ELR (cell line): ENCODE measurements around the gene ZFHX3.

Experiments used
- DNase-seq: peaks from one replicate; pipeline ENCODE4 v3.0.0-alpha.2; 2015; ENCODE audit warnings: low read depth

The ZFHX3 gene

GRCh38 chr16:73054813-73055482 is 7.0 kb upstream of the ZFHX3 start:
- DNase-seq, result peak; percentile 44

- no peak for DNase-seq
These were observed 6.5 kb upstream of the ZFHX3 start for GRCh38 chr16:73054498-73054812.

- peak; percentile 39 for DNase-seq
These were observed 6.2 kb upstream of the ZFHX3 start for GRCh38 chr16:73054125-73054484.

- peak; percentile 72 for DNase-seq
These were observed 5.6 kb upstream of the ZFHX3 start for GRCh38 chr16:73053364-73054124.

GRCh38 chr16:73053038-73053363 is 5.1 kb upstream of the ZFHX3 start:
- DNase-seq, result no peak

GRCh38 chr16:73052576-73052975 is 4.6 kb upstream of the ZFHX3 start:
- DNase-seq, result no peak

GRCh38 chr16:73051961-73052360 is 4.0 kb upstream of the ZFHX3 start:
- no peak for DNase-seq

GRCh38 chr16:73051226-73051625 is 3.3 kb upstream of the ZFHX3 start:
- DNase-seq, result no peak

GRCh38 chr16:73050201-73051099 is 2.5 kb upstream of the ZFHX3 start:
- DNase-seq, result no peak

- no peak for DNase-seq
These were observed 1.6 kb upstream of the ZFHX3 start for GRCh38 chr16:73049511-73049910.

GRCh38 chr16:73049091-73049490 is 1.2 kb upstream of the ZFHX3 start:
- peak; percentile 15 for DNase-seq

GRCh38 chr16:73048292-73049080 is 558 bp upstream of the ZFHX3 start:
- DNase-seq, result peak; percentile 54

- peak; percentile 62 for DNase-seq
These were observed 750 bp downstream of the ZFHX3 start for GRCh38 chr16:73047221-73047535.

GRCh38 chr16:73046849-73047214 is 1.1 kb downstream of the ZFHX3 start:
- DNase-seq, result no peak

- DNase-seq, result no peak
These were observed 1.6 kb downstream of the ZFHX3 start for GRCh38 chr16:73046202-73046848.

GRCh38 chr16:73043828-73044467 is 4.0 kb downstream of the ZFHX3 start:
- DNase-seq, result no peak

- DNase-seq, result no peak
These were observed 5.1 kb downstream of the ZFHX3 start for GRCh38 chr16:73042807-73043206.

- DNase-seq, result no peak
These were observed 6.3 kb downstream of the ZFHX3 start for GRCh38 chr16:73041676-73042075.

GRCh38 chr16:73040735-73041402 is 7.1 kb downstream of the ZFHX3 start:
- no peak for DNase-seq

GRCh38 chr16:73040136-73040535 is 7.8 kb downstream of the ZFHX3 start:
- DNase-seq, result no peak
